IMR-90 (cell line): ENCODE measurements around the gene SLC13A1. TPM values are rescaled to one million over a fixed set of nuclear protein-coding genes. Genes with fewer than 3 reads are reported as not detected.

Experiments
- ATAC-seq: fragments of 200-7000 bp; cut with Tn5 transposase; 2 replicates; pipeline ENCODE4 v1.9.1; 2020; ENCODE audit warnings: low read depth, mild to moderate bottlenecking, moderate library complexity
- BruUV-seq: library from RNA; stranded (reverse); fragments of 400-500 nt; replicated peaks from 2 replicates; lab custom pipeline; 2021; lab: Mats Ljungman, UMichigan
- CTCF ChIA-PET: fragments of 300-600 bp; formaldehyde crosslinking; extraction: SDS; loops from one replicate; lab custom pipeline; 2021; ENCODE audit warnings: antibody characterized with exemption; lab: Yijun Ruan, JAX
- POLR2A ChIA-PET: fragments of 300-600 bp; sonication (Branson Sonifier 250); formaldehyde crosslinking; loops from one replicate; lab custom pipeline; 2022; ENCODE audit warnings: antibody characterized with exemption; ENCODE audit not compliant: unreplicated experiment; lab: Charles Lee
- DNase-seq: peaks from one replicate; pipeline ENCODE4 v3.0.0; 2013
- H2AFZ ChIP-seq: replicated peaks from 2 replicates; pipeline ENCODE3; 2013; ENCODE audit warnings: low read length, mild to moderate bottlenecking; ENCODE audit not compliant: poor library complexity
- H2AK5ac ChIP-seq: 2 replicates; pipeline ENCODE4 v1.6.1; 2013; ENCODE audit warnings: low read depth, low read length, inconsistent platforms
- H2AK9ac ChIP-seq: replicated peaks from 2 replicates; pipeline ENCODE3; 2013; ENCODE audit warnings: mild to moderate bottlenecking, low read depth, low read length, moderate library complexity; ENCODE audit not compliant: poor library complexity
- H2BK120ac ChIP-seq: 2 replicates; pipeline ENCODE4 v1.6.1; 2013; ENCODE audit warnings: low read depth, low read length, inconsistent platforms
- H2BK15ac ChIP-seq: 3 replicates; pipeline ENCODE4 v1.6.1; 2013; ENCODE audit warnings: low read depth, low read length, inconsistent platforms
- H2BK20ac ChIP-seq: 2 replicates; pipeline ENCODE4 v1.6.1; 2013; ENCODE audit warnings: low read depth, mild to moderate bottlenecking, inconsistent platforms, low read length, moderate library complexity
- H2BK5ac ChIP-seq: 2 replicates; pipeline ENCODE4 v1.6.1; 2013; ENCODE audit warnings: mild to moderate bottlenecking, low read depth, low read length, inconsistent platforms; ENCODE audit not compliant: poor library complexity, severe bottlenecking
- H3K14ac ChIP-seq: replicated peaks from 2 replicates; pipeline ENCODE4 v1.6.1; 2013; ENCODE audit warnings: low read depth, low read length, inconsistent platforms
- H3K18ac ChIP-seq: 2 replicates; pipeline ENCODE4 v1.6.1; 2013; ENCODE audit warnings: low read depth, low read length, control low read depth
- H3K23ac ChIP-seq: 2 replicates; pipeline ENCODE4 v1.6.1; 2013; ENCODE audit warnings: low read depth, low read length, inconsistent platforms
- H3K27ac ChIP-seq: 2 replicates; pipeline ENCODE4 v1.5.1; 2013; ENCODE audit warnings: mild to moderate bottlenecking, control low read depth, low read length; ENCODE audit not compliant: insufficient read depth
- H3K27me3 ChIP-seq: 2 replicates; pipeline ENCODE4 v1.6.1; 2013; ENCODE audit warnings: low read length; ENCODE audit not compliant: control insufficient read depth, insufficient read depth
- H3K36me3 ChIP-seq: 2 replicates; pipeline ENCODE4 v1.6.1; 2013; ENCODE audit warnings: low read length, mixed read lengths; ENCODE audit not compliant: control insufficient read depth, insufficient read depth
- H3K4ac ChIP-seq: 2 replicates; pipeline ENCODE4 v1.6.1; 2013; ENCODE audit warnings: low read depth, low read length, inconsistent platforms
- H3K4me1 ChIP-seq: 2 replicates; pipeline ENCODE4 v1.6.1; 2013; ENCODE audit warnings: low read length, mixed read lengths; ENCODE audit not compliant: control insufficient read depth, insufficient read depth
- H3K4me2 ChIP-seq: 2 replicates; pipeline ENCODE4 v1.6.1; 2013; ENCODE audit warnings: low read depth, mild to moderate bottlenecking, control low read depth, low read length, moderate library complexity
- H3K4me3 ChIP-seq: 2 replicates; pipeline ENCODE4 v1.5.1; 2013; ENCODE audit warnings: low read depth, mild to moderate bottlenecking, control low read depth, low read length, moderate library complexity; ENCODE audit not compliant: insufficient read depth
- H3K56ac ChIP-seq: 2 replicates; pipeline ENCODE4 v1.6.1; 2013; ENCODE audit warnings: low read length, inconsistent platforms; ENCODE audit not compliant: insufficient read depth; ENCODE audit errors: extremely low read depth
- H3K79me1 ChIP-seq, 2 experiments: 2 replicates each; pipeline ENCODE4 v1.6.1; 2013; ENCODE audit warnings: low read length in 2 of 2, inconsistent platforms in 1 of 2, low read depth in 1 of 2
- H3K9ac ChIP-seq: 2 replicates; pipeline ENCODE4 v1.6.1; 2013; ENCODE audit warnings: low read depth, low read length, control low read depth
- H3K9me1 ChIP-seq: 2 replicates; pipeline ENCODE4 v1.6.1; 2013; ENCODE audit warnings: low read length, inconsistent platforms; ENCODE audit not compliant: insufficient read depth
- H3K9me3 ChIP-seq: 2 replicates; pipeline ENCODE4 v1.6.1; 2013; ENCODE audit warnings: low read length; ENCODE audit not compliant: control insufficient read depth, insufficient read depth
- H4K20me1 ChIP-seq: 2 replicates; pipeline ENCODE4 v1.6.1; 2013; ENCODE audit warnings: low read length, inconsistent platforms; ENCODE audit not compliant: insufficient read depth
- H4K5ac ChIP-seq: 2 replicates; pipeline ENCODE4 v1.6.1; 2013; ENCODE audit warnings: mild to moderate bottlenecking, low read depth, low read length, control low read depth
- H4K8ac ChIP-seq, 2 experiments: 2 replicates each; pipeline ENCODE4 v1.6.1; 2013; ENCODE audit warnings: low read depth in 2 of 2, low read length in 2 of 2, control low read depth in 1 of 2, inconsistent platforms in 1 of 2
- H4K91ac ChIP-seq: 2 replicates; pipeline ENCODE4 v1.6.1; 2013; ENCODE audit warnings: low read depth, low read length, inconsistent platforms; ENCODE audit not compliant: insufficient read depth
- USF2 ChIP-seq: fragments of 150-350 bp; IDR thresholded peaks from 2 replicates; pipeline ENCODE4 v1.6.1; 2017; ENCODE audit warnings: mild to moderate bottlenecking, antibody characterized with exemption, low read length, low read depth
- whole genome bisulfite sequencing, 2 experiments: methylation state at CpG; one replicate each; pipeline versions ENCODE4 v1.1.5 to v1.1.7; 2013; ENCODE audit warnings: missing lambda C conversion rate in 2 of 2; ENCODE audit not compliant: insufficient read length in 1 of 2; ENCODE audit errors: extremely low coverage in 2 of 2; 5-methylcytosine and 5-hydroxymethylcytosine counted together
- dilution Hi-C: fragments of 300-500 bp; cut with HindIII; formaldehyde crosslinking; loops from one replicate; pipeline ENCODE4 v1.14.3; 2018; ENCODE audit warnings: low sequenced_read_pairs; ENCODE audit not compliant: unreplicated experiment
- in situ Hi-C: fragments of 300-500 bp; cut with MboI; formaldehyde crosslinking; loops from 3 replicates; pipeline ENCODE4 v1.14.3; 2019; ENCODE audit warnings: low sequenced_read_pairs, inconsistent platforms, mixed read lengths
- intact Hi-C: fragments of 100-400 bp; cut with micrococcal nuclease; formaldehyde crosslinking; loops from 2 replicates; pipeline ENCODE4 v1.10.0; 2022
- polyA plus RNA-seq, 3 experiments: library from polyadenylated mRNA; depleted of rRNA; stranded (reverse); fragments of >200 nt; gene quantifications; 2 replicates each; pipeline ENCODE4 v1.2.3, GENCODE V29; 2012; ENCODE audit warnings: low replicate concordance in 1 of 3
- total RNA-seq: library from RNA; depleted of rRNA; stranded (reverse); fragments of >200 nt; gene quantifications from 2 replicates; pipeline ENCODE4 v1.2.3, GENCODE V29; 2012

SLC13A1 gene
- total and polyA plus RNA-seq, 2 of the 4 experiments (the other 2 are of a cell fraction), result not detected

GRCh38 chr7:123230603-123231002, 30.8 kb upstream of the SLC13A1 start:
- no peak overlapping the region for H4K91ac ChIP-seq
- in situ Hi-C loops, result no loop called here
- H3K9ac ChIP-seq, result no peak overlapping the region
- no peak overlapping the region for H2AK5ac ChIP-seq
- BruUV-seq, result no TSS peak
- ChIA-PET POLR2A (no interaction called here), CTCF (no interaction called here)
- no peak overlapping the region for H2BK120ac ChIP-seq
- no peak overlapping the region for H3K56ac ChIP-seq
- H3K18ac ChIP-seq, result no peak overlapping the region
- peaks cover 15% of the 10 kb centered on the region for H3K9me3 ChIP-seq
- no peak for TF ChIP-seq USF2
- WGBS, 2 experiments, result 43% methylated on average over 3 of the region's 11 CpGs; no CpG with 5 or more reads in 1 of the 2 experiments
- H2BK20ac ChIP-seq, result no peak overlapping the region
- no peaks in the 10 kb centered on the region for H4K20me1 ChIP-seq
- H3K23ac ChIP-seq, result no peak overlapping the region
- H3K79me1 ChIP-seq, result no peaks in the 10 kb centered on the region
- no peak overlapping the region for H2BK15ac ChIP-seq
- H4K5ac ChIP-seq, result no peak overlapping the region
- dilution Hi-C loops, result no loop called here
- H3K4me3 ChIP-seq, result no peak overlapping the region
- H3K14ac ChIP-seq, result no peak overlapping the region
- H3K9me1 ChIP-seq, result no peaks in the 10 kb centered on the region
- H3K4me1 ChIP-seq, result no peaks in the 10 kb centered on the region
- no peak overlapping the region for H2BK5ac ChIP-seq
- DNase-seq (no peak), ATAC-seq (no peak)
- intact Hi-C loops, result no loop called here
- no peak overlapping the region for H4K8ac ChIP-seq
- no peak overlapping the region for H3K4me2 ChIP-seq
- H3K27ac ChIP-seq, result no peak overlapping the region
- H3K4ac ChIP-seq, result no peak overlapping the region
- H3K27me3 ChIP-seq, result no peaks in the 10 kb centered on the region
- H3K36me3 ChIP-seq, result no peaks in the 10 kb centered on the region
- no peak overlapping the region for H2AK9ac ChIP-seq
- H2AFZ ChIP-seq, result no peak overlapping the region
